ENCODE results near the gene DDIT4.

DDIT4 gene

DNA sequence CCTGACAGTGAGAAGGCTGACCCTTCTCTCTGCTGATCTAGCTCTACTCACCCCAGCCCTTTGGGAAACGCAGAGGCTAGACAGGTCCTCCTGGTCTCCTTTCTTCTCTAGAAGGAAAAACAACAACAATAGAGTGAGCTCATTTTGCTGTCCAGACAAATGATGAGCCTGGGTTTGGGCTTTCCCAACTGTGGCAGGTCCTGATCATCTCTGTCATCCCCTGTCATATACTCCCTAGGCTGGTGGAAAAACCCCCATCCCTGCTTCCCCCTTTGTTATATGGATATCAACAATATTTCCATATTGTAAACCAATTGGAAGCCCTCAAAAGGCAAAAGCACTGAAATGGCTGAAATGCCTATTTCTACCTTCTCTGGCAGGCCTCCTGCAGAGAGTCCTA is 9.2 kb upstream of the DDIT4 start:
- TF ChIP-seq, protein P1, sequence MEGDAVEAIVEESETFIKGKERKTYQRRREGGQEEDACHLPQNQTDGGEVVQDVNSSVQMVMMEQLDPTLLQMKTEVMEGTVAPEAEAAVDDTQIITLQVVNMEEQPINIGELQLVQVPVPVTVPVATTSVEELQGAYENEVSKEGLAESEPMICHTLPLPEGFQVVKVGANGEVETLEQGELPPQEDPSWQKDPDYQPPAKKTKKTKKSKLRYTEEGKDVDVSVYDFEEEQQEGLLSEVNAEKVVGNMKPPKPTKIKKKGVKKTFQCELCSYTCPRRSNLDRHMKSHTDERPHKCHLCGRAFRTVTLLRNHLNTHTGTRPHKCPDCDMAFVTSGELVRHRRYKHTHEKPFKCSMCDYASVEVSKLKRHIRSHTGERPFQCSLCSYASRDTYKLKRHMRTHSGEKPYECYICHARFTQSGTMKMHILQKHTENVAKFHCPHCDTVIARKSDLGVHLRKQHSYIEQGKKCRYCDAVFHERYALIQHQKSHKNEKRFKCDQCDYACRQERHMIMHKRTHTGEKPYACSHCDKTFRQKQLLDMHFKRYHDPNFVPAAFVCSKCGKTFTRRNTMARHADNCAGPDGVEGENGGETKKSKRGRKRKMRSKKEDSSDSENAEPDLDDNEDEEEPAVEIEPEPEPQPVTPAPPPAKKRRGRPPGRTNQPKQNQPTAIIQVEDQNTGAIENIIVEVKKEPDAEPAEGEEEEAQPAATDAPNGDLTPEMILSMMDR (conservative IDR thresholded peaks at IDR 0.05; ENCODE audit: low read depth, low read length), result no peak
- H3K4me1 ChIP-seq (ENCODE audit: low read depth, poor library complexity, severe bottlenecking), result peaks cover 69% of the 10 kb centered on the region

DNA sequence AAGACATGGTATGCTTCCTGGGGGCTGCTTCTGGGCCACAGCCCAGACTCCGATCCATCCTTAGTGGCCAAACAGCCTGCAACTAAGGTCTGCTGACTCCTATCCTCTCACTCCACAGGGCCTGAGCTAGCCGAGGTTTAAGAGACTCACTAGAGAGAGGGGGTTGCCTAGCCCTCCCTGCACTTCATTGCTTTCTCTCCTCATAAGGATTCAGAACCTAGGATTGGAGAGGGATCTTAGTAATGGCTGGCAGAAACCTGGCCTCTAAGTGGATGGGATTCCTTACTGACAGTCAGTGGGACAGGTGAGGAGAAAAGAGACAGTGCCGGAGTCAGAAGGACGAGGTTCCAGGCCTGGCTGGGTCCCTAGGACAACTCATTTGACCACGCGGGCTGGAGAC is 8.2 kb upstream of the DDIT4 start:
- Histone ChIP-seq H3K27me3 (ENCODE audit: insufficient read depth, low read depth) (no peaks in the 10 kb centered on the region), H3K27ac (no peak overlapping the region), H3K79me2 (ENCODE audit: insufficient read depth, low read depth) (no peaks in the 10 kb centered on the region), H4K20me1 (ENCODE audit: insufficient read depth) (no peaks in the 10 kb centered on the region), H3K4me1 (ENCODE audit: low read depth, poor library complexity, severe bottlenecking) (peaks cover 59% of the 10 kb centered on the region), H3K4me2 (no peak overlapping the region; the same call in 1 of the 2 replicates), H3K4me3 (IDR thresholded peaks at IDR 0.05; ENCODE audit: insufficient read depth, low read depth, low read length) (no peak overlapping the region), H2AFZ (ENCODE audit: low read depth) (no peak overlapping the region), H3K36me3 (ENCODE audit: insufficient read depth) (no peaks in the 10 kb centered on the region), H3K9ac (no peak overlapping the region)
- TF ChIP-seq, protein P1 (conservative IDR thresholded peaks at IDR 0.05; ENCODE audit: low read depth, low read length), result no peak

More for the DNA sequence above, 9.2 kb upstream of the DDIT4 start:
- Histone ChIP-seq H3K79me2 (ENCODE audit: insufficient read depth, low read depth) (no peaks in the 10 kb centered on the region), H2AFZ (ENCODE audit: low read depth) (no peak overlapping the region; the same call in 1 of the 2 replicates), H3K36me3 (ENCODE audit: insufficient read depth) (no peaks in the 10 kb centered on the region), H3K4me2 (peak overlapping the region; percentile 93), H3K27ac (peak overlapping the region; percentile 93; the same call in 1 of the 2 replicates), H3K27me3 (ENCODE audit: insufficient read depth, low read depth) (no peaks in the 10 kb centered on the region), H3K4me3 (IDR thresholded peaks at IDR 0.05; ENCODE audit: insufficient read depth, low read depth, low read length) (no peak overlapping the region), H3K9ac (no peak overlapping the region), H4K20me1 (ENCODE audit: insufficient read depth) (no peaks in the 10 kb centered on the region)

DNA sequence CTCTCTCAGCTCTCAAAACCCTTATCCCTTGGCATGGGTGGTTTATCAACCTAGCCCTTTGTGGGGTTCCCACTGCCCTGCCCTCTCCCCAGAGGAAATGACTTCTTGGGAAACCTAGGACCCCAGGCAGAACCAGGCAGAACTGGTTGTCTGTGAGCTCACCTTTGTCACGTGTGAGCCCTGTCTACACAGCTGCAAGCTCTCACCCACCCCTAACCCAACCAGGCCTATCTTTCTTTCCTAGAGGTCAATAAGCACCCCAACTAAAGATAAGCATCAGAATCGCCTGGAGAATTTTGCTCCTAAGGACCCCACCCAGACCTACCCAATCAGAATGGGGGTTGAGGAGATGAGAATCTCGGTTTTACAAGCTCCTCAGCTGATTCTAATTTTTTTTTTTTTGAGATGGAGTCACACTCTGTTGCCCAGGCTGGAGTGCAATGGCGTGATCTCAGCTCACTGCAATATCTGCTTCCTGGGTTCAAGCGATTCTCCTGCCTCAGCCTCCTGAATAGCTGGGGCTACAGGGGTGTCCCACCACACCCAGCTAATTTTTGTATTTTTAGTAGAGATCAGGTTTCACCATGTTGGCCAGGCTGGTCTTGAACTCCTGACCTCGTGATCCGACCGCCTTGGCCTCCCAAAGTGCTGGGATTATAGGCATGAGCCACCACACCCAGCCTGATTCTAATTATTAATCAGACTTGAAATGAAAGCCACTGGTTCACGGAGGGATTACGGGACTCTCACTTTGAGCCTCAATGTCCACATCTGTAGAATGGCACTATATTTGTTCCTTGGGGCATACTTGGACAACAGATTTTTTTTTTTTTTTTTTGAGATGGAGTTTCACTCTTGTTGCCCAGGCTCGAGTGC is 7.5 kb upstream of the DDIT4 start:
- no peak overlapping the region for H3K27ac ChIP-seq
- no peaks in the 10 kb centered on the region for H4K20me1 ChIP-seq (ENCODE audit: insufficient read depth)
- TF ChIP-seq, protein P1 (conservative IDR thresholded peaks at IDR 0.05; ENCODE audit: low read depth, low read length), result no peak
- H3K27me3 ChIP-seq (ENCODE audit: insufficient read depth, low read depth), result no peaks in the 10 kb centered on the region
- no peak overlapping the region for H2AFZ ChIP-seq (ENCODE audit: low read depth)
- no peak overlapping the region for H3K4me3 ChIP-seq (IDR thresholded peaks at IDR 0.05; ENCODE audit: insufficient read depth, low read depth, low read length)
- H3K4me1 ChIP-seq (ENCODE audit: low read depth, poor library complexity, severe bottlenecking), result peaks cover 57% of the 10 kb centered on the region
- no peaks in the 10 kb centered on the region for H3K36me3 ChIP-seq (ENCODE audit: insufficient read depth)
- no peak overlapping the region for H3K9ac ChIP-seq
- H3K79me2 ChIP-seq (ENCODE audit: insufficient read depth, low read depth), result no peaks in the 10 kb centered on the region
- H3K4me2 ChIP-seq, result no peak overlapping the region

DNA sequence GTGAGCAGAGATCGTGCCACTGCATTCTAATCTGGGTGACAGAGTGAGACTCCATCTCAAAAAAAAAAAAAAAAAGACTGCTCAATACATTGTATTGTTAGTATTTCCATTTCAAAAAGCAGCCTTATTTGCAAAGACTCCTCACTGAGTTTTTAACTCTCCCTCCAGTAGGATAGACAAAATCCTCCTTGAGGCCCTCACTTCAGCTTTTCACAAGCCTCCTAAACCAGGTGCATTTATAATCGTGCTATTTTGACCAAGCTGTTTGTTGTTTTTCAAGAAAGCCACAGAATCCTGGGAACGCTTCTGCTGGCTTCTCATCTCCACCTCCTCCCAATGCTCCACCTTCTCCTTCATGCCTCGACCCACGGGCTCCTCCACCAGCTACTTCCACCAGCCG is 6.3 kb upstream of the DDIT4 start:
- Histone ChIP-seq H4K20me1 (ENCODE audit: insufficient read depth) (no peaks in the 10 kb centered on the region), H3K9ac (no peak overlapping the region), H3K27me3 (ENCODE audit: insufficient read depth, low read depth) (no peaks in the 10 kb centered on the region), H3K36me3 (ENCODE audit: insufficient read depth) (no peaks in the 10 kb centered on the region), H3K27ac (no peak overlapping the region), H3K79me2 (ENCODE audit: insufficient read depth, low read depth) (no peaks in the 10 kb centered on the region), H3K4me3 (IDR thresholded peaks at IDR 0.05; ENCODE audit: insufficient read depth, low read depth, low read length) (no peak overlapping the region), H3K4me1 (ENCODE audit: low read depth, poor library complexity, severe bottlenecking) (peaks cover 54% of the 10 kb centered on the region), H2AFZ (ENCODE audit: low read depth) (no peak overlapping the region), H3K4me2 (no peak overlapping the region)
- TF ChIP-seq, protein P1 (conservative IDR thresholded peaks at IDR 0.05; ENCODE audit: low read depth, low read length), result no peak
